Type B pancreatic cell (in vitro differentiated cells): Measurements from ENCODE around the gene UBE2N. TPM values are rescaled to one million over a fixed set of nuclear protein-coding genes. Genes with fewer than 3 reads are reported as not detected.

Experiments used
- DNase-seq: peaks from one replicate; pipeline ENCODE4 v3.0.0; 2021; ENCODE audit warnings: mixed read lengths; ENCODE audit not compliant: unreplicated experiment; ENCODE audit errors: extremely low spot score
- H3K27ac Mint-ChIP-seq: 2 replicates; pipeline ENCODE4 v1.8.0; 2021; ENCODE audit warnings: mild to moderate bottlenecking, mixed read lengths
- H3K27me3 Mint-ChIP-seq: 2 replicates; pipeline ENCODE4 v1.8.0; 2021; ENCODE audit warnings: mixed read lengths
- H3K36me3 Mint-ChIP-seq: 2 replicates; pipeline ENCODE4 v1.8.0; 2021; ENCODE audit warnings: mixed read lengths
- H3K4me1 Mint-ChIP-seq: one replicate; pipeline ENCODE4 v1.8.0; 2021; ENCODE audit warnings: mixed read lengths; ENCODE audit not compliant: unreplicated experiment
- H3K4me3 Mint-ChIP-seq: 2 replicates; pipeline ENCODE4 v1.8.0; 2021; ENCODE audit warnings: mild to moderate bottlenecking, mixed read lengths
- H3K9me3 Mint-ChIP-seq: 2 replicates; pipeline ENCODE4 v1.8.0; 2021; ENCODE audit warnings: mixed read lengths
- CTCF ChIP-seq: fragments of 200-600 bp; sonication (generic); conservative IDR thresholded peaks from 2 replicates; pipeline ENCODE4 v1.5.0; 2021; ENCODE audit warnings: antibody characterized with exemption, mild to moderate bottlenecking
- total RNA-seq: library from RNA; stranded (reverse); gene quantifications from 2 replicates; pipeline ENCODE4 v1.2.1, GENCODE V29; 2021; ENCODE audit warnings: low replicate concordance

The UBE2N gene
- total RNA-seq, 1 donor from 2014 or later: 102 TPM

- peaks cover 8% of the 10 kb centered on the region for H3K36me3 Mint-ChIP-seq
- H3K4me1 Mint-ChIP-seq: peaks cover 45% of the 10 kb centered on the region
- no peaks in the 10 kb centered on the region for H3K27me3 Mint-ChIP-seq
- H3K9me3 Mint-ChIP-seq: no peaks in the 10 kb centered on the region
- H3K27ac Mint-ChIP-seq: peak within 1 kb of the TSS; percentile 95
- TF ChIP-seq CTCF: peak; percentile 42
- peak within 1 kb of the TSS; percentile 99 for H3K4me3 Mint-ChIP-seq
- peak; percentile 98 for DNase-seq
Observed at GRCh38 chr12:93377252-93378195, 64.2 kb downstream of the UBE2N start, which contains the start of gene NUDT4. Gene NUDT4, plus strand, starts transcription at chr12:93377925. Its CDS starts 398 bp downstream, at chr12:93378323.

GRCh38 chr12:93376436-93377251 is 65.1 kb downstream of the UBE2N start:
- TF ChIP-seq CTCF: no peak
- peaks cover 40% of the 10 kb centered on the region for H3K4me1 Mint-ChIP-seq
- H3K4me3 Mint-ChIP-seq: peak overlapping the region; percentile 90
- no peaks in the 10 kb centered on the region for H3K27me3 Mint-ChIP-seq
- no peak for DNase-seq
- H3K27ac Mint-ChIP-seq: peak overlapping the region; percentile 87
- H3K36me3 Mint-ChIP-seq: peaks cover 6% of the 10 kb centered on the region
- no peaks in the 10 kb centered on the region for H3K9me3 Mint-ChIP-seq

- H3K4me1 Mint-ChIP-seq: peaks cover 34% of the 10 kb centered on the region
- DNase-seq: no peak
- H3K36me3 Mint-ChIP-seq: no peaks in the 10 kb centered on the region
- H3K9me3 Mint-ChIP-seq: no peaks in the 10 kb centered on the region
- peak overlapping the region; percentile 87 for H3K27ac Mint-ChIP-seq
- H3K4me3 Mint-ChIP-seq: peak overlapping the region; percentile 90
- TF ChIP-seq CTCF: no peak
- no peaks in the 10 kb centered on the region for H3K27me3 Mint-ChIP-seq
Observed at GRCh38 chr12:93375906-93376305, 65.8 kb downstream of the UBE2N start.

GRCh38 chr12:93373961-93374656 is 67.6 kb downstream of the UBE2N start:
- Mint-ChIP-seq H3K27ac (peak overlapping the region; percentile 76), H3K27me3 (no peaks in the 10 kb centered on the region), H3K9me3 (no peaks in the 10 kb centered on the region), H3K36me3 (no peaks in the 10 kb centered on the region), H3K4me3 (peak overlapping the region; percentile 49), H3K4me1 (peaks cover 25% of the 10 kb centered on the region)
- DNase-seq: no peak
- no peak for TF ChIP-seq CTCF

GRCh38 chr12:93370947-93371346 is 70.8 kb downstream of the UBE2N start:
- Mint-ChIP-seq H3K9me3 (no peaks in the 10 kb centered on the region), H3K27me3 (no peaks in the 10 kb centered on the region), H3K4me3 (peak overlapping the region; percentile 45), H3K27ac (peak overlapping the region; percentile 73), H3K4me1 (peaks cover 13% of the 10 kb centered on the region), H3K36me3 (no peaks in the 10 kb centered on the region)
- no peak for DNase-seq
- no peak for TF ChIP-seq CTCF
